H1 (cell line): ENCODE measurements around the gene DSG2. TPM values are rescaled to one million over a fixed set of nuclear protein-coding genes. Genes with fewer than 3 reads are reported as not detected.

ENCODE experiments used
- CTCF ChIA-PET: fragments of 300-600 bp; sonication (Branson Sonifier 250); formaldehyde crosslinking; loops from one replicate; lab custom pipeline; 2021; ENCODE audit not compliant: partially characterized antibody; lab: Charles Lee
- POLR2A ChIA-PET: fragments of 300-600 bp; sonication (Branson Sonifier 250); formaldehyde crosslinking; loops from one replicate; lab custom pipeline; 2021; ENCODE audit warnings: inconsistent platforms; ENCODE audit not compliant: partially characterized antibody; lab: Charles Lee
- DNase-seq, 2 experiments: peaks; one replicate each; pipeline versions ENCODE4 v3.0.0 to v3.0.0-alpha.2; 2010 to 2022; ENCODE audit warnings: low spot score in 2 of 2, low read depth in 1 of 2, mixed read lengths in 1 of 2
- FAIRE-seq: peaks from 2 replicates; lab custom pipeline; 2011; peaks lifted over from hg19 to GRCh38; lab: Jason Lieb, UNC
- H2AFZ ChIP-seq: 2 replicates; pipeline ENCODE4 v1.8.1; 2012; ENCODE audit warnings: low read length, inconsistent platforms
- H2AK5ac ChIP-seq: 2 replicates; pipeline ENCODE4 v1.6.1; 2013; ENCODE audit warnings: low read depth, low read length
- H2BK120ac ChIP-seq: replicated peaks from 2 replicates; pipeline ENCODE3; 2013; ENCODE audit warnings: low read depth, low read length, inconsistent platforms
- H2BK12ac ChIP-seq: 2 replicates; pipeline ENCODE4 v1.6.1; 2013; ENCODE audit warnings: low read depth, low read length
- H2BK15ac ChIP-seq: 2 replicates; pipeline ENCODE4 v1.6.1; 2013; ENCODE audit warnings: low read length
- H2BK20ac ChIP-seq: 2 replicates; pipeline ENCODE4 v1.6.1; 2013; ENCODE audit warnings: low read length
- H2BK5ac ChIP-seq: 2 replicates; pipeline ENCODE4 v1.6.1; 2013; ENCODE audit warnings: low read depth, low read length
- H3K14ac ChIP-seq: 2 replicates; pipeline ENCODE4 v1.6.1; 2013; ENCODE audit warnings: inconsistent platforms; ENCODE audit not compliant: insufficient read length
- H3K18ac ChIP-seq: 2 replicates; pipeline ENCODE4 v1.6.1; 2013; ENCODE audit warnings: low read length; ENCODE audit errors: extremely low read depth
- H3K23ac ChIP-seq: 2 replicates; pipeline ENCODE4 v1.6.1; 2013; ENCODE audit warnings: inconsistent platforms; ENCODE audit not compliant: insufficient read length
- H3K23me2 ChIP-seq: 2 replicates; pipeline ENCODE4 v1.6.1; 2013; ENCODE audit warnings: low read depth, low read length
- H3K27ac ChIP-seq: 2 replicates; pipeline ENCODE4 v1.6.1; 2011; ENCODE audit warnings: low read depth, low read length, inconsistent platforms
- H3K27me3 ChIP-seq, 4 experiments: replicated peaks in 1 of 4; 1 replicate in 1 of 4; 2 replicates in 3 of 4; pipeline versions ENCODE4 v1.6.1 to v1.8.1; 2011 to 2013; ENCODE audit warnings: low read length in 3 of 4, mild to moderate bottlenecking in 3 of 4, inconsistent platforms in 2 of 4, mixed read lengths in 2 of 4, moderate library complexity in 1 of 4; ENCODE audit not compliant: control insufficient read depth in 3 of 4, insufficient read depth in 3 of 4; ENCODE audit errors: extremely low read depth in 1 of 4
- H3K36me3 ChIP-seq, 4 experiments: 2 replicates each; pipeline versions ENCODE4 v1.6.1 to v1.8.1; 2011 to 2013; ENCODE audit warnings: mild to moderate bottlenecking in 4 of 4, low read length in 3 of 4, moderate library complexity in 2 of 4, control low read depth in 1 of 4, inconsistent platforms in 1 of 4; ENCODE audit not compliant: insufficient read depth in 4 of 4, control insufficient read depth in 2 of 4
- H3K4ac ChIP-seq: replicated peaks from 2 replicates; pipeline ENCODE3; 2013; ENCODE audit warnings: low read length, low read depth, mixed read lengths, inconsistent platforms; ENCODE audit not compliant: insufficient read length
- H3K4me1 ChIP-seq, 4 experiments: replicated peaks in 1 of 4; 1 replicate in 1 of 4; 2 replicates in 3 of 4; pipeline versions ENCODE4 v1.6.1 to v1.8.1; 2011 to 2013; ENCODE audit warnings: low read length in 3 of 4, inconsistent platforms in 2 of 4, mixed read lengths in 1 of 4; ENCODE audit not compliant: insufficient read depth in 4 of 4, control insufficient read depth in 3 of 4
- H3K4me2 ChIP-seq, 2 experiments: 2 replicates each; pipeline versions ENCODE4 v1.6.1 to v1.8.1; 2011 to 2013; ENCODE audit warnings: low read depth in 2 of 2, low read length in 2 of 2, control low read depth in 1 of 2, inconsistent platforms in 1 of 2, mild to moderate bottlenecking in 1 of 2; ENCODE audit not compliant: insufficient read depth in 1 of 2
- H3K4me3 ChIP-seq, 4 experiments: fragments of 200-600, 300-600 bp in 1 of 4; sonication (generic), shearing (Covaris generic), sonication (Bioruptor Twin) in 1 of 4; 2 replicates each; pipeline versions ENCODE4 v1.5.1 to v1.8.1; 2011 to 2016; ENCODE audit warnings: low read length in 4 of 4, low read depth in 3 of 4, control low read depth in 2 of 4, inconsistent platforms in 2 of 4, mild to moderate bottlenecking in 2 of 4, mixed read lengths in 1 of 4, moderate library complexity in 1 of 4; ENCODE audit not compliant: insufficient read depth in 2 of 4; ENCODE audit errors: extremely low read depth in 1 of 4
- H3K56ac ChIP-seq: replicated peaks from 2 replicates; pipeline ENCODE3; 2013; ENCODE audit warnings: low read depth, mild to moderate bottlenecking, mixed read lengths, low read length, inconsistent platforms; ENCODE audit not compliant: insufficient read length
- H3K79me1 ChIP-seq: 2 replicates; pipeline ENCODE4 v1.6.1; 2013; ENCODE audit warnings: low read depth, low read length, control low read depth
- H3K79me2 ChIP-seq, 2 experiments: 2 replicates each; pipeline versions ENCODE4 v1.6.1 to v1.8.1; 2012 to 2013; ENCODE audit warnings: low read length in 2 of 2, mild to moderate bottlenecking in 2 of 2, inconsistent platforms in 1 of 2; ENCODE audit not compliant: insufficient read depth in 2 of 2, control insufficient read depth in 1 of 2
- H3K9ac ChIP-seq, 4 experiments: replicated peaks in 1 of 4; 1 replicate in 1 of 4; 2 replicates in 3 of 4; pipeline versions ENCODE4 v1.6.1 to v1.8.1; 2011 to 2013; ENCODE audit warnings: low read depth in 3 of 4, low read length in 3 of 4, control low read depth in 2 of 4, mild to moderate bottlenecking in 2 of 4, moderate library complexity in 2 of 4, inconsistent platforms in 1 of 4; ENCODE audit errors: extremely low read depth in 1 of 4
- H3K9me3 ChIP-seq, 2 experiments: 2 replicates each; pipeline versions ENCODE4 v1.6.1 to v1.8.1; 2012 to 2013; ENCODE audit warnings: mild to moderate bottlenecking in 2 of 2, moderate library complexity in 2 of 2, control low read depth in 1 of 2, inconsistent platforms in 1 of 2, low read depth in 1 of 2, low read length in 1 of 2, mixed read lengths in 1 of 2; ENCODE audit not compliant: insufficient read depth in 2 of 2
- H4K20me1 ChIP-seq, 2 experiments: replicated peaks in 1 of 2; 2 replicates each; pipeline versions ENCODE3 to v1.8.1; 2011 to 2013; ENCODE audit warnings: inconsistent platforms in 2 of 2, low read length in 2 of 2, mild to moderate bottlenecking in 1 of 2; ENCODE audit not compliant: insufficient read depth in 2 of 2, control insufficient read depth in 1 of 2
- H4K5ac ChIP-seq: 2 replicates; pipeline ENCODE4 v1.6.1; 2013; ENCODE audit warnings: low read length, low read depth, mixed read lengths, inconsistent platforms; ENCODE audit not compliant: insufficient read length
- H4K8ac ChIP-seq: 2 replicates; pipeline ENCODE4 v1.8.0; 2013; ENCODE audit warnings: mild to moderate bottlenecking, moderate library complexity, low read length, inconsistent platforms; ENCODE audit not compliant: insufficient read depth; ENCODE audit errors: extremely low read depth
- H4K91ac ChIP-seq: replicated peaks from 2 replicates; pipeline ENCODE3; 2013; ENCODE audit warnings: low read length, mixed read lengths, inconsistent platforms; ENCODE audit not compliant: insufficient read length
- CBX5 ChIP-seq: fragments of 300-800, 300-1000 bp; sonication (generic); IDR thresholded peaks from 2 replicates; pipeline ENCODE4 v1.7.1; 2016; ENCODE audit warnings: antibody characterized with exemption, low read length, low read depth
- CEBPB ChIP-seq: IDR thresholded peaks from 2 replicates; pipeline ENCODE4 v1.6.1; 2012; ENCODE audit warnings: low read depth, low read length
- FOSL1 ChIP-seq: IDR thresholded peaks from 2 replicates; pipeline ENCODE4 v1.6.1; 2011; ENCODE audit warnings: mild to moderate bottlenecking, low read depth, low read length, moderate library complexity; ENCODE audit not compliant: insufficient read depth
- KDM5A ChIP-seq: fragments of 200-600 bp; IDR thresholded peaks from 2 replicates; pipeline ENCODE4 v1.7.1; 2012; ENCODE audit warnings: mild to moderate bottlenecking, low read length, inconsistent platforms, mixed read lengths
- MAFK ChIP-seq: IDR thresholded peaks from 2 replicates; pipeline ENCODE4 v1.6.1; 2012; ENCODE audit warnings: low read depth, mild to moderate bottlenecking, improper control_type of control experiment, low read length
- NANOG ChIP-seq: IDR thresholded peaks from 2 replicates; pipeline ENCODE4 v1.6.1; 2011; ENCODE audit warnings: low read length, low read depth, mild to moderate bottlenecking, inconsistent platforms; ENCODE audit not compliant: insufficient read depth, poor library complexity, severe bottlenecking
- POU5F1 ChIP-seq: IDR thresholded peaks from 2 replicates; pipeline ENCODE4 v1.6.1; 2011; ENCODE audit warnings: low read depth, mild to moderate bottlenecking, low read length, moderate library complexity
- RXRA ChIP-seq: IDR thresholded peaks from 2 replicates; pipeline ENCODE4 v1.6.1; 2011; ENCODE audit warnings: low read depth, mild to moderate bottlenecking, low read length, moderate library complexity; ENCODE audit not compliant: insufficient read depth
- SIN3A ChIP-seq, 2 experiments: IDR thresholded peaks in 1 of 2; conservative IDR thresholded peaks in 1 of 2; 2 replicates each; pipeline ENCODE4 v1.6.1; 2011 to 2012; ENCODE audit warnings: low read length in 2 of 2, improper control_type of control experiment in 1 of 2, low read depth in 1 of 2, mild to moderate bottlenecking in 1 of 2
- SIRT6 ChIP-seq: IDR thresholded peaks from one replicate; pipeline ENCODE4 v1.7.1; 2012; ENCODE audit warnings: low read length, inconsistent platforms
- SRF ChIP-seq: IDR thresholded peaks from 2 replicates; pipeline ENCODE4 v1.6.1; 2011; ENCODE audit warnings: mild to moderate bottlenecking, low read depth, low read length, moderate library complexity
- TCF12 ChIP-seq: IDR thresholded peaks from 2 replicates; pipeline ENCODE4 v1.6.1; 2011; ENCODE audit warnings: low read depth, mild to moderate bottlenecking, low read length
- WGBS, 2 experiments: shearing (Covaris generic) in 1 of 2; methylation state at CpG; one replicate each; pipeline versions ENCODE4 v1.1.6 to v1.1.7; 2013 to 2015; ENCODE audit warnings: low lambda C conversion rate in 2 of 2, mixed read lengths in 2 of 2, inconsistent platforms in 1 of 2, low coverage in 1 of 2, missing lambda C conversion rate in 1 of 2; ENCODE audit not compliant: insufficient replicate concordance in 2 of 2, insufficient coverage in 1 of 2, insufficient read length in 1 of 2; ENCODE audit errors: extremely low coverage in 1 of 2, missing lambda C conversion rate in 1 of 2; 5-methylcytosine and 5-hydroxymethylcytosine counted together
- polyA plus RNA-seq, 7 experiments: library from polyadenylated mRNA; depleted of rRNA in 3 of 7; stranded (reverse) in 5 of 7; unstranded in 2 of 7; fragments of >200 nt in 5 of 7; fragments of 200-250 nt in 2 of 7; gene quantifications; 1 replicate in 5 of 7; 2 replicates in 1 of 7; 4 replicates in 1 of 7; pipeline versions ENCODE4 v1.2.1 to v1.2.3, GENCODE V29; 2011 to 2013; ENCODE audit warnings: missing spikeins in 2 of 7, mixed read lengths in 2 of 7
- total RNA-seq: library from RNA; stranded (reverse); fragmentation: NEBNext Ultra II Directional; extraction: Animal tissue kit (Norgen Biotek cat#: 25700); gene quantifications from 2 replicates; pipeline ENCODE4 v1.2.1, GENCODE V29; 2021

Gene DSG2
- total and polyA plus RNA-seq, 2 of the 8 experiments (the other 6 are each of a cell fraction or from before 2014, with no cell fraction given) = 60.1 to 144 TPM

GRCh38 chr18:31454066-31454708, 43.8 kb upstream of the DSG2 start:
- TF ChIP-seq SIN3A (conservative IDR thresholded peaks at IDR 0.05 in 1 of 2, IDR thresholded peaks at IDR 0.05 in 1 of 2; ENCODE audit: low read depth in 1 of 2, low read length in 2 of 2) (no peak), SRF (no peak), CEBPB (no peak), KDM5A (no peak), MAFK (no peak), NANOG (no peak), POU5F1 (no peak), TCF12 (no peak), SIRT6 (no peak), FOSL1 (no peak), CBX5 (no peak), RXRA (no peak)
- no peak for FAIRE-seq
- H3K4me2 ChIP-seq = no peak overlapping the region

More at GRCh38 chr18:31454066-31454708, 43.8 kb upstream of the DSG2 start:
- no peak overlapping the region for H2BK20ac ChIP-seq
- no peak overlapping the region for H3K18ac ChIP-seq
- H2BK15ac ChIP-seq = no peak overlapping the region
- no peak overlapping the region for H2AK5ac ChIP-seq
- H3K4me1 ChIP-seq = no peaks in the 10 kb centered on the region
- H2BK5ac ChIP-seq = no peak overlapping the region
- no peak overlapping the region for H4K5ac ChIP-seq
- H3K79me2 ChIP-seq = no peaks in the 10 kb centered on the region
- POLR2A ChIA-PET = no interaction called here
- no peak for DNase-seq
- H3K79me1 ChIP-seq = no peaks in the 10 kb centered on the region
- H2BK120ac ChIP-seq = no peak overlapping the region
- no peaks in the 10 kb centered on the region for H3K27me3 ChIP-seq
- H2BK12ac ChIP-seq = no peak overlapping the region
- H3K27ac ChIP-seq = no peak overlapping the region
- no peak overlapping the region for H4K91ac ChIP-seq
- H3K4me3 ChIP-seq = no peak overlapping the region
- CTCF ChIA-PET = interaction anchor here (0.8 to 0.9 kb wide), 2 partner anchors 34 to 56 kb away, joined by 3 read pairs; no protein-coding TSS in a partner anchor
- no peak overlapping the region for H3K9ac ChIP-seq
- WGBS, 2 experiments = 89% methylated on average over 3 of the region's 3 CpGs; no CpG with 5 or more reads in 1 of the 2 experiments
- no peak overlapping the region for H3K14ac ChIP-seq
- no peak overlapping the region for H3K56ac ChIP-seq
- no peaks in the 10 kb centered on the region for H3K23me2 ChIP-seq
- H3K9me3 ChIP-seq = no peaks in the 10 kb centered on the region
- no peaks in the 10 kb centered on the region for H3K36me3 ChIP-seq
- no peak overlapping the region for H3K4ac ChIP-seq
- H4K20me1 ChIP-seq = no peaks in the 10 kb centered on the region
- H4K8ac ChIP-seq = no peak overlapping the region
- peak overlapping the region; percentile 58; the same call in 1 of the 2 replicates for H2AFZ ChIP-seq
- no peak overlapping the region for H3K23ac ChIP-seq
